ENCODE results near the gene MYOM1.

The MYOM1 gene

GRCh38 chr18:3104190-3105054 lies 115.3 kb downstream of the MYOM1 start:
- H3K27me3 ChIP-seq (replicated peaks; ENCODE audit: control insufficient read depth, insufficient read depth, low read length) = no peaks in the 10 kb centered on the region
- no peak for TF ChIP-seq CTCF (IDR thresholded peaks at IDR 0.05; ENCODE audit: insufficient read depth, low read length, poor library complexity, severe bottlenecking)
- no peaks in the 10 kb centered on the region for H3K36me3 ChIP-seq (ENCODE audit: control insufficient read depth, insufficient read depth, low read length)
- H3K4me3 ChIP-seq (replicated peaks; ENCODE audit: low read depth, low read length) = no peak overlapping the region
- no peak for DNase-seq (ENCODE audit: extremely low read depth, insufficient read length)

GRCh38 chr18:3103576-3103975 lies 116.2 kb downstream of the MYOM1 start:
- no peak for DNase-seq (ENCODE audit: extremely low read depth, insufficient read length)

DNA sequence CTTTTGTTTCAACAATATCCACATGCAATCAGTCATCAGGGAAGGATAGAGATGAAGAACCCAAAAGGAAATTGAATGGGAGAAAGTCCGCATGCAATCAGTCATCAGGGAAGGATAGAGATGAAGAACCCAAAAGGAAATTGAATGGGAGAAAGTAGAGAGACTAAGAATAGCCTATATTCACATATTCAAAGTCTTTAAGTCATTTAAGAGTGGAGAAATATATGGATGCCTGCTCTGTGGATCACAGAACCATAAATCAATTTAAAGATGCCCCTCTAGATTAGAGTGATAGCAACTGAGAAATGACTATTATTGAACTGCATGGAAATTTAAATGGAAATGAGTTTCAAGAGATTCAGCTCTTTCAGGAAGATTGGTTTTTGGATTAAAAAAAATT lies 116.8 kb downstream of the MYOM1 start:
- H3K4me3 ChIP-seq (replicated peaks; ENCODE audit: low read depth, low read length) = no peak overlapping the region
- H3K36me3 ChIP-seq (ENCODE audit: control insufficient read depth, insufficient read depth, low read length) = no peaks in the 10 kb centered on the region
- TF ChIP-seq CTCF (IDR thresholded peaks at IDR 0.05; ENCODE audit: insufficient read depth, low read length, poor library complexity, severe bottlenecking) = no peak
- no peak for DNase-seq (ENCODE audit: extremely low read depth, insufficient read length)
- no peaks in the 10 kb centered on the region for H3K27me3 ChIP-seq (replicated peaks; ENCODE audit: control insufficient read depth, insufficient read depth, low read length)

More at GRCh38 chr18:3103576-3103975, 116.2 kb downstream of the MYOM1 start:
- no peak for TF ChIP-seq CTCF (IDR thresholded peaks at IDR 0.05; ENCODE audit: insufficient read depth, low read length, poor library complexity, severe bottlenecking)
- H3K4me3 ChIP-seq (replicated peaks; ENCODE audit: low read depth, low read length) = no peak overlapping the region
- no peaks in the 10 kb centered on the region for H3K27me3 ChIP-seq (replicated peaks; ENCODE audit: control insufficient read depth, insufficient read depth, low read length)
- H3K36me3 ChIP-seq (ENCODE audit: control insufficient read depth, insufficient read depth, low read length) = no peaks in the 10 kb centered on the region

DNA sequence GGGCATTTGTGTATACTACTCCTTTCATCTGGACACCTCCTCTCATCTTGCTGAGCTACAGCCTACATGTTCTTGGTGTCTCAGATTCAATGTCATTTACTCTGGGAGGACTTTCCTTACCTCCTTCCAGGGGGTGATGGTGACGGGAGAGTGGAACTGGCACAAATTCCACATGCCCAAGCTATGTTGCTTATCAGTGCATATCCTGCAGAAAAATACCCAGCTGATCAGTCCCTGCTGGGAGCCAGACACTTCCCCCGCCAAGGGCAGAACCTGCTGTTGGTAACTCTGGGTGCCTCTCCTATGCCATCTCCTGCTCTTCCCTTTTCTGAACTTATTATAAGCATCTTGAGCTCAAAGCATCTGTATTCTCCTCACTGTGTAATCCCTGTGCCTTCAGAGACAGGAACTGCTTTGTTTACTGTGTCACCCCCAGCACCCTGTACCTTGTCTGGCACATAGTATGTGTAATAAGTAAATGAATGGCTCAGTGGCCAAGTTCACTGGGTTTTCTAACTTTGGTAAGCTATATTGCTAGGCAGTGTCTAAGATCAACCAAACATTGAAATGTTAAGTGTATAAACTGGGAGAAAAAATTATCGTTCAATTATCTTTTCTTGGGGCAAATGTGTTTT lies 119.2 kb downstream of the MYOM1 start:
- H3K36me3 ChIP-seq (ENCODE audit: control insufficient read depth, insufficient read depth, low read length) = no peaks in the 10 kb centered on the region
- DNase-seq (ENCODE audit: extremely low read depth, insufficient read length) = no peak
- H3K27me3 ChIP-seq (replicated peaks; ENCODE audit: control insufficient read depth, insufficient read depth, low read length) = no peaks in the 10 kb centered on the region
- H3K4me3 ChIP-seq (replicated peaks; ENCODE audit: low read depth, low read length) = no peak overlapping the region
- no peak for TF ChIP-seq CTCF (IDR thresholded peaks at IDR 0.05; ENCODE audit: insufficient read depth, low read length, poor library complexity, severe bottlenecking)

DNA sequence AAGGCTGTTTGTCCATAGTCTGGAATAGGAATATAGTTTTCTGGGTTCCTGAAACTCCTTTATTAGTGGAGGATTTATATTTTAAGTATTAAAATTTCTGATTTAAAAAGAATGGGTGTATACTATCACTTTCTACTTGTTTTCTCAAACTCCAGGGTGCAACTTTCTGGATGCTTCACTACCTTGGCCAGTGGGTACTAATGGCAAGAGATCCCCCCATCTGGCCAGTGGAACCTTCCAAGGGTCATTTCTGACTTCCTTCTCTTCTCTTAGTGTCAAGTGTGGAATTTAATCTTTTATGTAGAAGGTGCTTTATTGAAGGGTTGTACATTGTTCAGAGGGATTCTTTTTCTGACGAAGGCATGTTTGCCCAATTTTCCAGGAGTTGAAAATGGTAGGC lies 120.4 kb downstream of the MYOM1 start:
- Histone ChIP-seq H3K4me3 (replicated peaks; ENCODE audit: low read depth, low read length) (no peak overlapping the region), H3K27me3 (replicated peaks; ENCODE audit: control insufficient read depth, insufficient read depth, low read length) (no peaks in the 10 kb centered on the region), H3K36me3 (ENCODE audit: control insufficient read depth, insufficient read depth, low read length) (no peaks in the 10 kb centered on the region)
- no peak for DNase-seq (ENCODE audit: extremely low read depth, insufficient read length)
- no peak for TF ChIP-seq CTCF (IDR thresholded peaks at IDR 0.05; ENCODE audit: insufficient read depth, low read length, poor library complexity, severe bottlenecking)
